Endothelial cell (in vitro differentiated cells): ENCODE results near the gene OR6C2. TPM values are rescaled to one million over a fixed set of nuclear protein-coding genes. Genes with fewer than 3 reads are reported as not detected.
A peak's percentile ranks its signal among the peaks of the same experiment; 100 is the strongest.
"Not testable (repeated sequence)": the region's sequence is repeated elsewhere in the genome, so short reads cannot be mapped to it uniquely, and the experiment has no call there.

ENCODE experiments used
- DNase-seq: peaks from one replicate; pipeline ENCODE4 v3.0.0; 2021; ENCODE audit warnings: low spot score
- H3K27ac Mint-ChIP-seq: one replicate; pipeline ENCODE4 v1.8.0; 2021; ENCODE audit warnings: mixed read lengths, inconsistent platforms; ENCODE audit not compliant: unreplicated experiment
- H3K27me3 Mint-ChIP-seq: one replicate; pipeline ENCODE4 v1.8.0; 2021; ENCODE audit warnings: mild to moderate bottlenecking, moderate library complexity, mixed read lengths, inconsistent platforms; ENCODE audit not compliant: unreplicated experiment
- H3K36me3 Mint-ChIP-seq: one replicate; pipeline ENCODE4 v1.8.0; 2021; ENCODE audit warnings: mild to moderate bottlenecking, low read depth, mixed read lengths, inconsistent platforms; ENCODE audit not compliant: unreplicated experiment
- H3K4me1 Mint-ChIP-seq: one replicate; pipeline ENCODE4 v1.8.0; 2021; ENCODE audit warnings: mild to moderate bottlenecking, mixed read lengths, inconsistent platforms; ENCODE audit not compliant: unreplicated experiment
- H3K4me3 Mint-ChIP-seq: one replicate; pipeline ENCODE4 v1.8.0; 2021; ENCODE audit warnings: mild to moderate bottlenecking, mixed read lengths, inconsistent platforms; ENCODE audit not compliant: unreplicated experiment
- H3K9me3 Mint-ChIP-seq: one replicate; pipeline ENCODE4 v1.8.0; 2021; ENCODE audit warnings: mixed read lengths, inconsistent platforms; ENCODE audit not compliant: unreplicated experiment
- CTCF ChIP-seq: fragments of 200-600 bp; sonication (generic); IDR thresholded peaks from one replicate; pipeline ENCODE4 v1.5.0; 2021; ENCODE audit warnings: antibody characterized with exemption; ENCODE audit not compliant: unreplicated experiment
- total RNA-seq: library from RNA; stranded (reverse); fragmentation: NEBNext Ultra II Directional; extraction: Animal tissue kit (Norgen Biotek cat#: 25700); gene quantifications from one replicate; pipeline ENCODE4 v1.2.1, GENCODE V29; 2021; ENCODE audit not compliant: unreplicated experiment

Gene OR6C2
- total RNA-seq, 1 donor from 2014 or later = not detected

- not testable (repeated sequence) for H3K9me3 Mint-ChIP-seq, H3K36me3 Mint-ChIP-seq, H3K27ac Mint-ChIP-seq, DNase-seq, H3K4me1 Mint-ChIP-seq, H3K27me3 Mint-ChIP-seq
- peak overlapping the region; percentile 49 for H3K4me3 Mint-ChIP-seq
Measured at GRCh38 chr12:55414889-55415288, 29.0 kb upstream of the OR6C2 start.

- Mint-ChIP-seq H3K27ac (no peak overlapping the region), H3K36me3 (no peaks in the 10 kb centered on the region), H3K4me3 (no peak overlapping the region), H3K9me3 (no peaks in the 10 kb centered on the region), H3K4me1 (no peaks in the 10 kb centered on the region), H3K27me3 (peaks cover 2% of the 10 kb centered on the region)
- no peak for TF ChIP-seq CTCF
- no peak for DNase-seq
Measured at GRCh38 chr12:55416961-55417360, 26.9 kb upstream of the OR6C2 start.

GRCh38 chr12:55420307-55420962 lies 23.4 kb upstream of the OR6C2 start:
- no peak for DNase-seq
- Mint-ChIP-seq H3K27ac (no peak overlapping the region), H3K36me3 (no peaks in the 10 kb centered on the region), H3K9me3 (no peaks in the 10 kb centered on the region), H3K4me3 (no peak overlapping the region), H3K4me1 (no peaks in the 10 kb centered on the region), H3K27me3 (no peaks in the 10 kb centered on the region)
- TF ChIP-seq CTCF = no peak

GRCh38 chr12:55425954-55426353 lies 17.9 kb upstream of the OR6C2 start, which contains the start of gene OR6C76:
OR6C76 (plus strand) TSS chr12:55426254; CDS start chr12:55426254, 0 bp downstream.
- DNase-seq = no peak
- Mint-ChIP-seq H3K4me1 (no peaks in the 10 kb centered on the region), H3K27ac (no peak within 1 kb of the TSS), H3K27me3 (no peaks in the 10 kb centered on the region), H3K4me3 (no peak within 1 kb of the TSS), H3K36me3 (no peaks in the 10 kb centered on the region), H3K9me3 (no peaks in the 10 kb centered on the region)
- TF ChIP-seq CTCF = no peak

GRCh38 chr12:55428331-55429243 lies 15.3 kb upstream of the OR6C2 start:
- Mint-ChIP-seq H3K27ac (no peak overlapping the region), H3K27me3 (no peaks in the 10 kb centered on the region), H3K4me3 (no peak overlapping the region), H3K9me3 (no peaks in the 10 kb centered on the region), H3K4me1 (no peaks in the 10 kb centered on the region), H3K36me3 (no peaks in the 10 kb centered on the region)
- TF ChIP-seq CTCF = no peak
- DNase-seq = no peak

- not testable (repeated sequence) for DNase-seq, H3K9me3 Mint-ChIP-seq, H3K4me1 Mint-ChIP-seq, H3K27me3 Mint-ChIP-seq, H3K36me3 Mint-ChIP-seq, H3K4me3 Mint-ChIP-seq, H3K27ac Mint-ChIP-seq
Measured at GRCh38 chr12:55441233-55441632, 2.6 kb upstream of the OR6C2 start.
